ENCODE data around the gene STIMATE. TPM values are rescaled to one million over a fixed set of nuclear protein-coding genes. Genes with fewer than 3 reads are reported as not detected.

The STIMATE gene
- total and polyA plus RNA-seq, 2 experiments from 2014 or later = 11.2 to 23.6 TPM

DNA sequence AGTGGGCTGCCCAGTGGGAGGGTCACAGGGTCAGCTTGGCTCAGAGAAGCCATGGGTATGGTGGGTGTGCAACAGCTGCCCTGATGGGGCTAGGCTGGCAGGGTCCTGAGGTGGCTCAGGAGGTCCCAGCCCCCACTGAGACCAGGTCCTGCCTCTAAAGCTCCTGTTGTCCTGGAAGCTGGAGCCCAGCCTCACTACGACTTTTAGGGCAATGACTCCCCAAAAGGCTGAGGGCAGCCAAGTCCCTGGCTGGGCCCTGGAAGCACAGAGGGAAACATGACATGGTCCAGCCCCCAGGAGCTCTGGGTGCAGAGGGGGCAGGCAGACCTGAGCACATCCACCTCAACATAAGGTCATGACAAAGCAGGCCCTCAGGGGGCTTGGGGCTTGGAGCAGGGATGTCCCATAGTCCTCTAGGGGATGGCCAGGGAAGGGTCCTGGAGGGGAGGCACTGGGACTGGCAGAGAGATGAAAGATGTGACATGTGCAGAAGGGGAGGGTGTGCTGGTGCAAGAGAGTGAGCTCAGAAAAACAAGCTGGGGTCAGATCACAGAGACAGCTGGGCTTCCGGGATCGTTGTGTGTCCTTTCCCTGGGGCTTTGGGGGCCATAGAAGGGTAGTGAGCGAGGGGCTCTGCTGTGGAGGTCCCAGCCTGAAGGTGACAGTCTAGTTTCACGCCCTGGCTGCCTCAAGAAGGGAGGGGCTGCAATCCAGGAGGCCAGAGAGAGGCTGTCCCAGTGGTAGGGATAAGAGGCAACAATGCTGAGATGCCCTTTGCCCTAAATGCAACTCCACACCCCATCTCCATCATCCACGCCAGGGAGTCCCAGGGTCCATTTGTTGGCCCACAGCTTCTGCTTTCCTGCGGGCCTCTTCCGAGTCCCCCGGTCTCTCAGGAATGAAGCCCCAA lies 103.4 kb downstream of the STIMATE start (continued):
- TF ChIP-seq, protein P1, sequence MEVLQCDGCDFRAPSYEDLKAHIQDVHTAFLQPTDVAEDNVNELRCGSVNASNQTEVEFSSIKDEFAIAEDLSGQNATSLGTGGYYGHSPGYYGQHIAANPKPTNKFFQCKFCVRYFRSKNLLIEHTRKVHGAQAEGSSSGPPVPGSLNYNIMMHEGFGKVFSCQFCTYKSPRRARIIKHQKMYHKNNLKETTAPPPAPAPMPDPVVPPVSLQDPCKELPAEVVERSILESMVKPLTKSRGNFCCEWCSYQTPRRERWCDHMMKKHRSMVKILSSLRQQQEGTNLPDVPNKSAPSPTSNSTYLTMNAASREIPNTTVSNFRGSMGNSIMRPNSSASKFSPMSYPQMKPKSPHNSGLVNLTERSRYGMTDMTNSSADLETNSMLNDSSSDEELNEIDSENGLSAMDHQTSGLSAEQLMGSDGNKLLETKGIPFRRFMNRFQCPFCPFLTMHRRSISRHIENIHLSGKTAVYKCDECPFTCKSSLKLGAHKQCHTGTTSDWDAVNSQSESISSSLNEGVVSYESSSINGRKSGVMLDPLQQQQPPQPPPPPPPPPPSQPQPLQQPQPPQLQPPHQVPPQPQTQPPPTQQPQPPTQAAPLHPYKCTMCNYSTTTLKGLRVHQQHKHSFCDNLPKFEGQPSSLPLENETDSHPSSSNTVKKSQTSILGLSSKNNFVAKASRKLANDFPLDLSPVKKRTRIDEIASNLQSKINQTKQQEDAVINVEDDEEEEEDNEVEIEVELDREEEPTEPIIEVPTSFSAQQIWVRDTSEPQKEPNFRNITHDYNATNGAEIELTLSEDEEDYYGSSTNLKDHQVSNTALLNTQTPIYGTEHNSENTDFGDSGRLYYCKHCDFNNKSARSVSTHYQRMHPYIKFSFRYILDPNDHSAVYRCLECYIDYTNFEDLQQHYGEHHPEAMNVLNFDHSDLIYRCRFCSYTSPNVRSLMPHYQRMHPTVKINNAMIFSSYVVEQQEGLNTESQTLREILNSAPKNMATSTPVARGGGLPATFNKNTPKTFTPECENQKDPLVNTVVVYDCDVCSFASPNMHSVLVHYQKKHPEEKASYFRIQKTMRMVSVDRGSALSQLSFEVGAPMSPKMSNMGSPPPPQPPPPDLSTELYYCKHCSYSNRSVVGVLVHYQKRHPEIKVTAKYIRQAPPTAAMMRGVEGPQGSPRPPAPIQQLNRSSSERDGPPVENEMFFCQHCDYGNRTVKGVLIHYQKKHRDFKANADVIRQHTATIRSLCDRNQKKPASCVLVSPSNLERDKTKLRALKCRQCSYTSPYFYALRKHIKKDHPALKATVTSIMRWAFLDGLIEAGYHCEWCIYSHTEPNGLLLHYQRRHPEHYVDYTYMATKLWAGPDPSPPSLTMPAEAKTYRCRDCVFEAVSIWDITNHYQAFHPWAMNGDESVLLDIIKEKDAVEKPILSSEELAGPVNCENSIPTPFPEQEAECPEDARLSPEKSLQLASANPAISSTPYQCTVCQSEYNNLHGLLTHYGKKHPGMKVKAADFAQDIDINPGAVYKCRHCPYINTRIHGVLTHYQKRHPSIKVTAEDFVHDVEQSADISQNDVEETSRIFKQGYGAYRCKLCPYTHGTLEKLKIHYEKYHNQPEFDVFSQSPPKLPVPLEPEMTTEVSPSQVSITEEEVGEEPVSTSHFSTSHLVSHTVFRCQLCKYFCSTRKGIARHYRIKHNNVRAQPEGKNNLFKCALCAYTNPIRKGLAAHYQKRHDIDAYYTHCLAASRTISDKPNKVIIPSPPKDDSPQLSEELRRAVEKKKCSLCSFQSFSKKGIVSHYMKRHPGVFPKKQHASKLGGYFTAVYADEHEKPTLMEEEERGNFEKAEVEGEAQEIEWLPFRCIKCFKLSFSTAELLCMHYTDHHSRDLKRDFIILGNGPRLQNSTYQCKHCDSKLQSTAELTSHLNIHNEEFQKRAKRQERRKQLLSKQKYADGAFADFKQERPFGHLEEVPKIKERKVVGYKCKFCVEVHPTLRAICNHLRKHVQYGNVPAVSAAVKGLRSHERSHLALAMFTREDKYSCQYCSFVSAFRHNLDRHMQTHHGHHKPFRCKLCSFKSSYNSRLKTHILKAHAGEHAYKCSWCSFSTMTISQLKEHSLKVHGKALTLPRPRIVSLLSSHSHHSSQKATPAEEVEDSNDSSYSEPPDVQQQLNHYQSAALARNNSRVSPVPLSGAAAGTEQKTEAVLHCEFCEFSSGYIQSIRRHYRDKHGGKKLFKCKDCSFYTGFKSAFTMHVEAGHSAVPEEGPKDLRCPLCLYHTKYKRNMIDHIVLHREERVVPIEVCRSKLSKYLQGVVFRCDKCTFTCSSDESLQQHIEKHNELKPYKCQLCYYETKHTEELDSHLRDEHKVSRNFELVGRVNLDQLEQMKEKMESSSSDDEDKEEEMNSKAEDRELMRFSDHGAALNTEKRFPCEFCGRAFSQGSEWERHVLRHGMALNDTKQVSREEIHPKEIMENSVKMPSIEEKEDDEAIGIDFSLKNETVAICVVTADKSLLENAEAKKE (CRISPR knock-in tag; IDR thresholded peaks at IDR 0.05) = no peak
- TF ChIP-seq EZH2phosphoT487 (IDR thresholded peaks at IDR 0.05; ENCODE audit: unreplicated experiment) (no peak), NANOG (IDR thresholded peaks at IDR 0.05; ENCODE audit: borderline replicate concordance) (no peak), STAT1 (IDR thresholded peaks at IDR 0.05; ENCODE audit: unreplicated experiment) (no peak), ZNF114 (CRISPR knock-in tag; IDR thresholded peaks at IDR 0.05) (no peak), EZH2 (IDR thresholded peaks at IDR 0.05; ENCODE audit: low read depth, unreplicated experiment) (no peak), ZNF331 (CRISPR knock-in tag; IDR thresholded peaks at IDR 0.05; ENCODE audit: low read depth) (no peak)
- TF ChIP-seq, protein P2, sequence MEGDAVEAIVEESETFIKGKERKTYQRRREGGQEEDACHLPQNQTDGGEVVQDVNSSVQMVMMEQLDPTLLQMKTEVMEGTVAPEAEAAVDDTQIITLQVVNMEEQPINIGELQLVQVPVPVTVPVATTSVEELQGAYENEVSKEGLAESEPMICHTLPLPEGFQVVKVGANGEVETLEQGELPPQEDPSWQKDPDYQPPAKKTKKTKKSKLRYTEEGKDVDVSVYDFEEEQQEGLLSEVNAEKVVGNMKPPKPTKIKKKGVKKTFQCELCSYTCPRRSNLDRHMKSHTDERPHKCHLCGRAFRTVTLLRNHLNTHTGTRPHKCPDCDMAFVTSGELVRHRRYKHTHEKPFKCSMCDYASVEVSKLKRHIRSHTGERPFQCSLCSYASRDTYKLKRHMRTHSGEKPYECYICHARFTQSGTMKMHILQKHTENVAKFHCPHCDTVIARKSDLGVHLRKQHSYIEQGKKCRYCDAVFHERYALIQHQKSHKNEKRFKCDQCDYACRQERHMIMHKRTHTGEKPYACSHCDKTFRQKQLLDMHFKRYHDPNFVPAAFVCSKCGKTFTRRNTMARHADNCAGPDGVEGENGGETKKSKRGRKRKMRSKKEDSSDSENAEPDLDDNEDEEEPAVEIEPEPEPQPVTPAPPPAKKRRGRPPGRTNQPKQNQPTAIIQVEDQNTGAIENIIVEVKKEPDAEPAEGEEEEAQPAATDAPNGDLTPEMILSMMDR (conservative IDR thresholded peaks at IDR 0.05; ENCODE audit: low read depth in 2 of 2) = no peak
- TF ChIP-seq, protein P3, sequence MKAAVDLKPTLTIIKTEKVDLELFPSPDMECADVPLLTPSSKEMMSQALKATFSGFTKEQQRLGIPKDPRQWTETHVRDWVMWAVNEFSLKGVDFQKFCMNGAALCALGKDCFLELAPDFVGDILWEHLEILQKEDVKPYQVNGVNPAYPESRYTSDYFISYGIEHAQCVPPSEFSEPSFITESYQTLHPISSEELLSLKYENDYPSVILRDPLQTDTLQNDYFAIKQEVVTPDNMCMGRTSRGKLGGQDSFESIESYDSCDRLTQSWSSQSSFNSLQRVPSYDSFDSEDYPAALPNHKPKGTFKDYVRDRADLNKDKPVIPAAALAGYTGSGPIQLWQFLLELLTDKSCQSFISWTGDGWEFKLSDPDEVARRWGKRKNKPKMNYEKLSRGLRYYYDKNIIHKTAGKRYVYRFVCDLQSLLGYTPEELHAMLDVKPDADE (IDR thresholded peaks at IDR 0.05) = no peak

Data from GM23338 (cell line).